Measurements from ENCODE around the gene ZC3H12C.

ZC3H12C gene

GRCh38 chr11:110100476-110101240, 7.5 kb downstream of the ZC3H12C start:
- DNase-seq, result no peak

GRCh38 chr11:110106713-110107274, 13.6 kb downstream of the ZC3H12C start:
- no peak for DNase-seq

DNA sequence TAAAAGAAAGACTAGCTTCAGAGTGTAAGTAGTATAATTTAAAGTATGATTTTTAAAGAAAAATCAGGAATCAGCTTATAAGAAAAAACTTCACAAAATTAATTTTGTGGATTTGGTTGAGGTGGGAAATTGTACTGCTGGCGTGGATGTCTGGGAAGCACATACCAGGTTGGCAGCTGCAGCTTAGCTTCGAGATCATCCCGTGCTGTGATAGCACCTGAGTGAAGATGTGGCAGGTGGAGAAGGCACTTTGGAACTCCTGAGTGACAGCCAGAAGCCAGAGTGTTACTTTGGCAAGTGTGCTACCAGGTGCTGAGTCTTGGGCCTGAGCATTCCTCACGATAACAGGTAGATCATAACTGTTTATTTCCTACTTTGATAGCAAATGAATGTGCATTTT, 17.7 kb downstream of the ZC3H12C start:
- DNase-seq, result no peak

- no peak for DNase-seq
Measured at GRCh38 chr11:110112457-110112856, 19.3 kb downstream of the ZC3H12C start.

GRCh38 chr11:110113505-110113904, 20.3 kb downstream of the ZC3H12C start:
- DNase-seq, result no peak

- no peak for DNase-seq
Measured at GRCh38 chr11:110113973-110114372, 20.8 kb downstream of the ZC3H12C start.

DNA sequence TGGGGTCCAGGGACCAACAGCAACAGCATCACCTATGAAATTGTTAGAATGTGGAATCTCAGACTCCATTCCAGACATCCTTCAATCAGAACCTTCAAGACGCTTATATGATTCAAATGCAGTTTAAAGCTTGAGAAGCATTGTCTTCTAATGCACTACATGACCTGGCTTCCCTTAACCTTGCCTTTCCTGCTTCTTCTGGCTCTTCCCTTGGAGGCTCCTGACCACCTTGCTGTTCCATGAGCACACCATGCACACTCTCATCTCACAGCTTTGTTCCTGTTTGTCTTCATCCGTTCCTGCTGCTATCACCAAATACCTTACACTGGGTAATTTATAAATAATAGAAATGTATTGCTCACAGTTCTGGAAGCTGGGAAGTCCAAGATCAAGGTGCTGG, 26.1 kb downstream of the ZC3H12C start:
- no peak for DNase-seq

DNA sequence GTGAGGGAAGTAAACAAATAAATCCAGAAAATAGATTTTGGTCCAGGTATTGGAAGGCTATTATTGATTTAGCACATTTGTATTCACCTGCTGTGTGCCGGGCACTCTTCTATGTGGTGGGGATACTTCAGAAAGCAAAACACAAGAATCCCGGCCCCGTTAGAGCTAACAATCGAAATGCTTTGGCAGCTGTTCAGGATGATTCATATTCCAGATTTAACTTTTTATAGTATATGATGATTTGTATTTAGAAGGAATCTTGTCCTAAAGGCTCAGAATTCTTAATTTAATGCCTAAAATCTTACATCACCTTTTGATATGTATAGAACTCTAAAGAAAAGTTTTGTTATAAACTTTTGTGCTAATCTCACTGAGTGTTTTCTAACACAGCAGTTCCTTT, 28.0 kb downstream of the ZC3H12C start:
- peak in 1 of 2 experiments; percentile 18 for DNase-seq

DNA sequence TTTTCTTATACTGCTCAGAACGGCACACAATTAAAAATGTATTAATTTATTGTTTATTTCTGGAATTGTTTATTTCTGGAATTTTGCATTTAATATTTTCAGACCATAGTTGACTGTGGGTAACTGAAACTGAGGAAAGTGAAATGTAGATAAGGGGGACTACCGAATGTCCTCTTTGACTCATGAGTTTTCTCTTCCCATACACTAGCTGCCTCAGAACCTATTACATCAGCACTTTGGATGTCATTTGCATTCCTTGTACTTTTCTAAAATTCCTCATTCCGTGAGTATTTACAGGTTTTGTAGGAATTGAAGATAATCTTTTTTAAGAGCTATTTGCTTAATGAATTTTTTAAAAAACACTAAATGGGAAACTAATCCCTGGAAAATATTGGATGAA, 29.8 kb downstream of the ZC3H12C start:
- DNase-seq, result no peak

- DNase-seq, result no peak
Measured at GRCh38 chr11:110124605-110125004, 31.4 kb downstream of the ZC3H12C start.

DNA sequence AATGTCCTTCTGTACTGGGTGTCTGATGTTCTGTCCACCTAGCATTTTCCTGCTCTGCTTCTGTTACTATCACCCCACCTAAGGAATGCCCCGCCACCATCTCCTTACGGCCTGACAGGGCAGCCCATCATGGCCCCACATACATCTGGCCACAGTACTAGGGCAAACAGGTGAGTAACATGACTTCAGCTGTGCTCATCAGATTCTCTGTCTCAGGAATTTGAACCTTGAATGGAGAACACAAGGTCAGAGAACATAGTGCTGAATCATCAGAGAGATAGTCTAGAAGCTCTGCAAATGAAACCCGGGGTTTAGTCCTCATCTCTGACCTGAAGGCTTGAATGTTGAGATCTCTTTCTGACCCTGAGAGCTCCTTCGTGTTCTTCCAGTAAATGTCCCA, 32.4 kb downstream of the ZC3H12C start:
- no peak for DNase-seq

GRCh38 chr11:110126936-110127335, 33.7 kb downstream of the ZC3H12C start:
- no peak for DNase-seq

GRCh38 chr11:110128161-110128560, 35.0 kb downstream of the ZC3H12C start:
- peak; percentile 36 to 87 for DNase-seq

DNA sequence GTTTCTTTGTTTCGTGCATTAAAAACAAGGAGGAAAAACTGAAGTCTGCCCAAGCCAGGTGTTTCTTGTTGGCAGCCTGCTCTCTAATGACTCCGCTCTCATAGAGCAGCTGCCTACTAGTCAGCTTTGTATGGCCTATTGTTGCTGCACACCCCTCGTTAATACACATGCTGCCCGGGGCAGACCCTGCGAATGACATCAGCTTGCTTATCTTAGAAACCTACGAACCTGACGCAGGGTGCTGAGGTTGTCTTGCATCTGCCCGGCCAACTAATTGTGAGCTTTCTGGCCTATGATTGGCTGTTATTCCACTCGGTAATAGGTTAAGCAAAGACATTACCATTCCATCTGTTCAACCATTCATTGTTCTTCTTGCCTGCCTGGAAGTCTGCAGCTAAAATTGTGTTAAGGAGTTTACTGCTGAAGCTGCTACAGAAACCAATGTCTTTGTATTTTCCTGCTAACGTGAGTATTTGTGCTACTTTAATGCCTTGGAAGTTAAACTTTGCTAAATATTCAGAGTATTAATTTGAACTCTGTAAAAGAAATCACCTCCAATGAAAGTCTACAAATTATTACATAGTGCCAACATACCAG, 37.5 kb downstream of the ZC3H12C start:
- DNase-seq, result peak; percentile 99 to 100

DNA sequence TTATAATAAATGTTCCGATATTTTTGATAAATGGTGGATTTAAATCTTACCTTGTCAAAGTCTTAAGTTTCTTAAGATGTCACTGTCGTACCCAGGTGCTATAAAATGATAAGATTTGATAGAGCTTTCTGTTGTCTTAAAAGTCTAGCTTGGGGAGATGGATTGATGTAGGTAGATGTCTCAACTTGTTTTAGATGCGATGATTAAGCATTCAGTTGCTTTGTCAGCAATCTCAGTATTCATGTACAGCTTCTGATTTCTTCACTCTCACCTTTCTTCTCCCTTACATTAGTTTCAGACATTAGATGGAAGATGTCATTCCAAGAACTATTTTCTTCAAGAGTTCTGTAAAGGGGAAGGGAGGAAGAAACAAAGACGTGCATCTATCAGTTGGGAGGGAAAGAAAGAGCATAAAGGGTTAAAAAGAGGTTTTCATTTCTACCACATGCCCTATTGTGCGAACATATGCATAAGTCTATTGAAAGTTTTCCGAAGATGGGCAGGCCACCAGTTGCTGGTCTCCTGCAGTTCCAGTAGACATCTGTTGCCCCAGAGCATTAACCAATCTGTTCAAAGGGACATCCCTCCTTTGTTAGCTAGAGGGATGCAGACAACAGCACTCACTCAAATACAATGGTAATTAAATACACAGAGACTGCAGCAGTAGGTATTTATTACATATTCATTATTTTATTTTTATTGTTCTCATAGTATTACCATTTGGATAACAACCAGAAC, 38.4 kb downstream of the ZC3H12C start:
- DNase-seq, result peak; percentile 70 to 82

- no peak for DNase-seq
Measured at GRCh38 chr11:110133160-110133559, 40.0 kb downstream of the ZC3H12C start.

DNA sequence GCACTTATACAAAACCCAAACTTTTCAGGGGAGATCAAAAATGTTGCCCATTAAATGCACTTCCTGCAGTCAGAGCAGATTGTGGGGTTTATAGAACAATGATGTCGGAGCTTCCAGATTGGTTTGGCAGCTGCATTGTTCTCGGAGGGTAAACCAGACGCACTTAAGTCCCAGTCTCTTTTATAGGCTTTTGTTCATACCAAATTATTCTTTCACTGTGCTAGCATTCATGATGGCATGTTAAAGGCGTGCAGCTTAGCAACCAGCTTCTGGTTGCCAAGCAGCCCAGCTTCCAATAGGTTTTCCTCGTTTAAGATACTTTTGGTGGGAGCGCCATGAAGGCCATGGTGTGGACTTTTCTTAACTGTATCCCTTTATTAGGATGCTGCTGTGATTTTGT, 40.9 kb downstream of the ZC3H12C start:
- DNase-seq, result peak; percentile 82 to 93

DNA sequence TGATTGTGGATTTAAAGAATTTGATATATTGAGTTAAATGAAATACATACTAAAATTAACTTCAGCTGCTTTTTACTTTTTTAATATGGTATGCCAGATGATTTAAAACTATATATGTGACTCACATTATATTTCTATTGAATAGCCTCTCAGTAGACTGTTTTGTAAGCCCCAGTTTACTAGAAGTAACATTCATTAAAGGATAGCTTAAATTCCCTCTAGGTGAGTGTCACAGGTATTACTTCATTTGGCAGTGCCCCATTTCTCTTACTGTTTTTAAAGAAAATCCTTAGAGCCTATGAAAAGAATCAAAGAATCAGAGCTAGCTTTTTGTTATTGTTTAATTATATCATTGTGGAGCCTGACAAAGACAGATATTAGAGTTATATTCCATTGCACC, 48.6 kb downstream of the ZC3H12C start:
- no peak for DNase-seq

- DNase-seq, result no peak
Measured at GRCh38 chr11:110147962-110148709, 54.9 kb downstream of the ZC3H12C start.

GRCh38 chr11:110148775-110149744, 55.9 kb downstream of the ZC3H12C start:
- no peak for DNase-seq

DNA sequence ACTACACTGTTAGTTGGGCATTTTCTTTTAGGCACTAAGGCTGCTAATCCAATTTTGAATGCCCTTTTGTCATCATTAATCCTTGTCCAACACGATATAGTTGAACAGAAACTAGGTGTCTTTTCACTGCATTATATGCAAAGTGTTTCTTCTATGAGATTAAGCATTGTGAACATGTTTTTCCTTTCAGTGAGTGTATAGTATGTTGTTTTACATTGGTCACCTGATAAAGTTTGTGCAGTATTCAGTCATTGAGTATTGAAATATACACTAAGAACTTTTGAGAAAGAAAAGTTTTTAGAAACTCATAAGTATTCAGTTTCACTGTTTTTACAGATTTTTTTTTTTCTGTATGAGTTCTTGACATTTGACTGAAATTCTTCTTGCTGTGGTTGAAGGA, 59.0 kb downstream of the ZC3H12C start:
- DNase-seq, result no peak

DNA sequence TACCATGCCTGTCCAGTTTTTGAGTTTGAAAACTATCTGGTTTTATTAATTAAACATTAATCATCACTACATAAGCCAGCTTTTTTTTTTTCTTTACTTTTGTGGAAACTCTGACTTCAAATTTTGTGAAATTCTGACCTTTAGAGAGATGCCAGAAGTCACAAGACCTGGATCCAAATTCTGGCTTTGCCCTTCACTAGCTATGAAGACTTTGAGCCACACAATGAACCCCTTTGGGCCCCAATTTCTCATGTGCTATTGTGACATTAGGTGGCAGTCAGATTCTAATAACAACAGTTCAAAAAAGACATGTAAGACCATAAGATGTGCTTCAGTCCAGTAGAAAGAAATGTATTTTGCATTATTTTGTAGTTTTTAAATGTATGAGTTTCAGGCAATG, 60.3 kb downstream of the ZC3H12C start:
- DNase-seq, result no peak
